NT2/D1 (cell line): ENCODE measurements around the gene PTPN14.

ENCODE experiments used
- DNase-seq: peaks from one replicate; pipeline ENCODE4 v3.0.0-alpha.2; 2011; ENCODE audit warnings: low read depth, low spot score
- H3K27me3 ChIP-seq: 2 replicates; pipeline ENCODE4 v1.6.0; 2011; ENCODE audit warnings: mild to moderate bottlenecking; ENCODE audit not compliant: insufficient read length, insufficient read depth
- H3K36me3 ChIP-seq: 2 replicates; pipeline ENCODE4 v1.6.1; 2011; ENCODE audit warnings: mild to moderate bottlenecking, low read length, mixed read lengths; ENCODE audit not compliant: insufficient read depth, insufficient read length
- H3K4me1 ChIP-seq: 2 replicates; pipeline ENCODE4 v1.5.1; 2011; ENCODE audit not compliant: insufficient read depth, insufficient read length
- H3K4me3 ChIP-seq: 2 replicates; pipeline ENCODE4 v1.5.1; 2011; ENCODE audit warnings: low read depth; ENCODE audit not compliant: insufficient read length
- H3K9ac ChIP-seq: 2 replicates; pipeline ENCODE4 v1.6.0; 2011; ENCODE audit warnings: low read depth; ENCODE audit not compliant: insufficient read length
- H3K9me3 ChIP-seq: 2 replicates; pipeline ENCODE4 v1.5.1; 2011; ENCODE audit warnings: mild to moderate bottlenecking, low read length; ENCODE audit not compliant: insufficient read depth
- SUZ12 ChIP-seq: IDR thresholded peaks from 2 replicates; pipeline ENCODE4 v1.6.1; 2011; ENCODE audit not compliant: insufficient read length, insufficient read depth; ENCODE audit errors: extremely low read depth
- YY1 ChIP-seq: IDR thresholded peaks from 2 replicates; pipeline ENCODE4 v1.6.1; 2011; ENCODE audit not compliant: insufficient read length, insufficient read depth
- ZNF274 ChIP-seq: IDR thresholded peaks from 2 replicates; pipeline ENCODE4 v1.6.1; 2011; ENCODE audit warnings: mild to moderate bottlenecking, low read depth, low read length

PTPN14 gene

GRCh38 chr1:214305164-214305751 lies 246.1 kb downstream of the PTPN14 start:
- Histone ChIP-seq H3K4me3 (no peak overlapping the region), H3K27me3 (no peaks in the 10 kb centered on the region), H3K36me3 (peaks cover 22% of the 10 kb centered on the region), H3K9ac (no peak overlapping the region), H3K9me3 (peaks cover 5% of the 10 kb centered on the region; the same call in 1 of the 2 replicates), H3K4me1 (peaks cover 5% of the 10 kb centered on the region)
- TF ChIP-seq ZNF274: no peak
- no peak for TF ChIP-seq SUZ12
- no peak for TF ChIP-seq YY1
- no peak for DNase-seq

DNA sequence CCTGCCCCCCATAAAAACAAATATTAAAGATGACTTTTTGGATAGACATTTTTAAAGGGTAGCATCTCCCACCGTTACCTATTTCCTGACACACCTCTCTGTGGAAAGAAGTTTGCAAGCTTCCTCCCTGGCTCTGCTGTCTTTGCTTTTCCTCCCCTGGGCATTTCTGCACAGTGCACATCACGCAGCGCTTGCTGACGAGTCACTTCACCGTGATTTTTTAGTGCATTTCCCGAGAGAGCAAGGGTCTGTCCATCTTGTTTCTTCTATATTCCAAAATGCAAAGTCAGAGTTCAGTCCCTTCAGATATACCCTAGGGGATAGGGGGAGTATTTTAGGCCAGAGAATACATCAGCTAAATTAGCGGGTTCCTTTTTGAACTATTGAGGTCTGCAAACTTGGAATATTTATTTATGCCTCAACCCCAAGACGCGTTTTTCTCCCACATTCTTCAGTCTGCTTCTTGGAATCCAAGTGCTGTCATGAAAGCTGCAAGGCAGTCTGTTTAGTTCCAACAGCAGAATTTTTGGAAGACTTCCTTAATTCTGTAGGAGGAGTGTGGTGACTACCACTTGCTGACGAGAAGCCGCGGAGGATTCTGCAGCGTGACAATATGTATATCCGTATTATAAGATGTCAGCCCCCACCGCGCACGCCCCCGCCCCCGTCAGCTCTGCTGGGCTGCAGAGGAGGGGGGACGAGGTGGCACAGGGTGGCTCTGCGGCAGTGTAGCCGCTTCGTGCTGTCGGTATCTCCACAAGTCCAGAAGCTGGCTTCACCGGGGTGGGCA lies 248.1 kb downstream of the PTPN14 start:
- H3K27me3 ChIP-seq: no peaks in the 10 kb centered on the region
- no peak for TF ChIP-seq ZNF274
- TF ChIP-seq SUZ12: no peak
- TF ChIP-seq YY1: no peak
- H3K9me3 ChIP-seq: peaks cover 11% of the 10 kb centered on the region; the same call in 1 of the 2 replicates
- no peak overlapping the region for H3K4me3 ChIP-seq
- DNase-seq: no peak
- no peak overlapping the region for H3K9ac ChIP-seq
- H3K4me1 ChIP-seq: peaks cover 2% of the 10 kb centered on the region
- peaks cover 19% of the 10 kb centered on the region for H3K36me3 ChIP-seq

- no peak for DNase-seq
- H3K4me1 ChIP-seq: peaks cover 2% of the 10 kb centered on the region
- H3K9ac ChIP-seq: no peak overlapping the region
- H3K9me3 ChIP-seq: peaks cover 11% of the 10 kb centered on the region; the same call in 1 of the 2 replicates
- no peak overlapping the region for H3K4me3 ChIP-seq
- H3K36me3 ChIP-seq: peaks cover 10% of the 10 kb centered on the region
- TF ChIP-seq SUZ12: no peak
- TF ChIP-seq ZNF274: no peak
- no peak for TF ChIP-seq YY1
- H3K27me3 ChIP-seq: no peaks in the 10 kb centered on the region
Measured at GRCh38 chr1:214301526-214301925, 249.9 kb downstream of the PTPN14 start.

- TF ChIP-seq ZNF274 (no peak), SUZ12 (no peak), YY1 (no peak)
- peaks cover 2% of the 10 kb centered on the region for H3K4me1 ChIP-seq
- peaks cover 11% of the 10 kb centered on the region; the same call in 1 of the 2 replicates for H3K9me3 ChIP-seq
- no peak overlapping the region for H3K4me3 ChIP-seq
- no peak overlapping the region for H3K9ac ChIP-seq
- peaks cover 7% of the 10 kb centered on the region for H3K36me3 ChIP-seq
- no peaks in the 10 kb centered on the region for H3K27me3 ChIP-seq
- DNase-seq: no peak
Measured at GRCh38 chr1:214300149-214300780, 251.1 kb downstream of the PTPN14 start.
